ENCODE data around the gene SCN10A.

The SCN10A gene

GRCh38 chr3:38731522-38731921 lies 84.5 kb downstream of the SCN10A start:
- Histone ChIP-seq H3K36me3 (ENCODE audit: low read length) (no peaks in the 10 kb centered on the region), H2AFZ (ENCODE audit: low read depth, low read length, severe bottlenecking) (no peak overlapping the region), H3K9ac (ENCODE audit: low read length) (no peak overlapping the region), H3K4me2 (ENCODE audit: low read depth, low read length, poor library complexity, severe bottlenecking) (no peak overlapping the region), H3K9me2 (replicated peaks; ENCODE audit: insufficient read depth, low read length) (no peaks in the 10 kb centered on the region), H3F3A (ENCODE audit: insufficient read depth) (no peaks in the 10 kb centered on the region), H3K79me2 (ENCODE audit: insufficient read depth, low read length) (no peaks in the 10 kb centered on the region), H3K27me3 (ENCODE audit: low read length) (no peaks in the 10 kb centered on the region), H3K27ac (ENCODE audit: low read depth, low read length) (no peak overlapping the region), H3K9me3 (ENCODE audit: insufficient read depth, low read length) (no peaks in the 10 kb centered on the region), H4K20me1 (ENCODE audit: low read depth, low read length) (no peaks in the 10 kb centered on the region), H3K4me3 (ENCODE audit: insufficient read depth, low read length, poor library complexity, severe bottlenecking) (no peak overlapping the region)
- TF ChIP-seq EZH2phosphoT487 (conservative IDR thresholded peaks at IDR 0.05; ENCODE audit: low read length) (no peak), CTCF (IDR thresholded peaks at IDR 0.05; ENCODE audit: insufficient read depth, low read length, poor library complexity, severe bottlenecking) (no peak)

- no peak overlapping the region for H3K4me3 ChIP-seq (ENCODE audit: insufficient read depth, low read length, poor library complexity, severe bottlenecking)
- H3F3A ChIP-seq (ENCODE audit: insufficient read depth): no peaks in the 10 kb centered on the region
- no peaks in the 10 kb centered on the region for H3K27me3 ChIP-seq (ENCODE audit: low read length)
- no peaks in the 10 kb centered on the region for H3K9me3 ChIP-seq (ENCODE audit: insufficient read depth, low read length)
- no peaks in the 10 kb centered on the region for H4K20me1 ChIP-seq (ENCODE audit: low read depth, low read length)
- no peak overlapping the region for H3K9ac ChIP-seq (ENCODE audit: low read length)
- no peaks in the 10 kb centered on the region for H3K79me2 ChIP-seq (ENCODE audit: insufficient read depth, low read length)
- H3K27ac ChIP-seq (ENCODE audit: low read depth, low read length): no peak overlapping the region
- TF ChIP-seq CTCF (IDR thresholded peaks at IDR 0.05; ENCODE audit: insufficient read depth, low read length, poor library complexity, severe bottlenecking) (no peak), EZH2phosphoT487 (conservative IDR thresholded peaks at IDR 0.05; ENCODE audit: low read length) (no peak)
- no peaks in the 10 kb centered on the region for H3K9me2 ChIP-seq (replicated peaks; ENCODE audit: insufficient read depth, low read length)
- H3K36me3 ChIP-seq (ENCODE audit: low read length): no peaks in the 10 kb centered on the region
- H2AFZ ChIP-seq (ENCODE audit: low read depth, low read length, severe bottlenecking): no peak overlapping the region
- H3K4me2 ChIP-seq (ENCODE audit: low read depth, low read length, poor library complexity, severe bottlenecking): no peak overlapping the region
These were observed 85.7 kb downstream of the SCN10A start for GRCh38 chr3:38730281-38730680.

DNA sequence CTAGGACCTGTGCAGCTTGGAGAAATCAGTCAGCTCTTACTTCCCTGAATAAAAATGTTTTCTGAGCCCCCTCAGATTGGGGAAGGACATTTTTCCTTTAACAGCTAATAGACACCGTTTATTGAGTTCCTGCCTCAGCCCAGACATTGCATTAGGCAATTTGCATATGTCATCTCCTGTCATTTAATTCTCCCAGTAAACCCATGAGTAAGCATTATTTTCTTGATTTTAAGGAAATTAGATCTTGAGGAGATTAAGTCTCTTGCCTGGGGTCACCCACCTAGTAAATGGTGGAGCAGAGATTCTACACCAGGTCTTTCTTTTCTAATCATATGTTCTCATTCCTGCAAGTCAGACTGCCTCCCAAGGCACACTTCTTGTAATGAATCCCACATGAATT lies 88.0 kb downstream of the SCN10A start:
- Histone ChIP-seq H4K20me1 (ENCODE audit: low read depth, low read length) (no peaks in the 10 kb centered on the region), H3K36me3 (ENCODE audit: low read length) (no peaks in the 10 kb centered on the region), H3K4me2 (ENCODE audit: low read depth, low read length, poor library complexity, severe bottlenecking) (no peak overlapping the region), H3K4me3 (ENCODE audit: insufficient read depth, low read length, poor library complexity, severe bottlenecking) (no peak overlapping the region), H3K79me2 (ENCODE audit: insufficient read depth, low read length) (no peaks in the 10 kb centered on the region), H3K27ac (ENCODE audit: low read depth, low read length) (no peak overlapping the region), H3F3A (ENCODE audit: insufficient read depth) (no peaks in the 10 kb centered on the region), H3K9ac (ENCODE audit: low read length) (no peak overlapping the region), H3K9me3 (ENCODE audit: insufficient read depth, low read length) (no peaks in the 10 kb centered on the region), H3K9me2 (replicated peaks; ENCODE audit: insufficient read depth, low read length) (no peaks in the 10 kb centered on the region), H2AFZ (ENCODE audit: low read depth, low read length, severe bottlenecking) (no peak overlapping the region), H3K27me3 (ENCODE audit: low read length) (no peaks in the 10 kb centered on the region)
- no peak for TF ChIP-seq CTCF (IDR thresholded peaks at IDR 0.05; ENCODE audit: insufficient read depth, low read length, poor library complexity, severe bottlenecking)
- TF ChIP-seq EZH2phosphoT487 (conservative IDR thresholded peaks at IDR 0.05; ENCODE audit: low read length): no peak

GRCh38 chr3:38726751-38727150 lies 89.3 kb downstream of the SCN10A start:
- TF ChIP-seq CTCF (IDR thresholded peaks at IDR 0.05; ENCODE audit: insufficient read depth, low read length, poor library complexity, severe bottlenecking): no peak
- no peak for TF ChIP-seq EZH2phosphoT487 (conservative IDR thresholded peaks at IDR 0.05; ENCODE audit: low read length)
- no peaks in the 10 kb centered on the region for H3K9me2 ChIP-seq (replicated peaks; ENCODE audit: insufficient read depth, low read length)
- H3K4me3 ChIP-seq (ENCODE audit: insufficient read depth, low read length, poor library complexity, severe bottlenecking): no peak overlapping the region
- no peaks in the 10 kb centered on the region for H4K20me1 ChIP-seq (ENCODE audit: low read depth, low read length)
- no peaks in the 10 kb centered on the region for H3K79me2 ChIP-seq (ENCODE audit: insufficient read depth, low read length)
- H3K36me3 ChIP-seq (ENCODE audit: low read length): no peaks in the 10 kb centered on the region
- H3K9ac ChIP-seq (ENCODE audit: low read length): no peak overlapping the region
- H3F3A ChIP-seq (ENCODE audit: insufficient read depth): no peaks in the 10 kb centered on the region
- no peak overlapping the region for H3K27ac ChIP-seq (ENCODE audit: low read depth, low read length)
- no peaks in the 10 kb centered on the region for H3K27me3 ChIP-seq (ENCODE audit: low read length)
- no peaks in the 10 kb centered on the region for H3K9me3 ChIP-seq (ENCODE audit: insufficient read depth, low read length)
- no peak overlapping the region for H3K4me2 ChIP-seq (ENCODE audit: low read depth, low read length, poor library complexity, severe bottlenecking)
- H2AFZ ChIP-seq (ENCODE audit: low read depth, low read length, severe bottlenecking): no peak overlapping the region
